NB4 (cell line): Measurements from ENCODE around the gene SHB.

Source experiments
- POLR2A ChIP-seq: IDR thresholded peaks from 2 replicates; pipeline ENCODE4 v1.6.1; 2011; ENCODE audit warnings: mild to moderate bottlenecking; ENCODE audit not compliant: insufficient read length; ENCODE audit errors: extremely low read depth
- TF ChIP-seq, protein P1 (sequence below): IDR thresholded peaks from one replicate; pipeline ENCODE4 v1.5.1; 2012; ENCODE audit warnings: low read depth, low read length

DNA sequence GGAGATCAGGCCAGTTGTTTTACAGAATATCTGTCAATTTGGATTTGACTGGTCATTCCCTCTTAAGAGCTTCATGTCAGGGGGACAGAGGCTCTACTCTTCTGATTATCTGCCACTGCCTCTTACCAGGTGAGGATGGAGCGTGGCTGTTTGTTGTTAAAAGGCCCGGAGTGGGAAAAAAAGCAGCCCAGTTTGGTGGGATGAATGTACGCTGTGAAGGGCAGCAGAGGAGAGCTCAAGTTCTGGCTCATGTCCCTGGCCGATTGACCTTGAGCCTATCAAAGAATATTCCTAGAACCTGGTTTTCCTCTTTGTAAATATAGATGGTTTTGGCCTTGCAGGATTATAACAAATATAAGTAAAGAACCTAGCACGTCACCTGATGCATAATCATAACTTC, 16.3 kb upstream of the SHB start:
- TF ChIP-seq, protein P1, sequence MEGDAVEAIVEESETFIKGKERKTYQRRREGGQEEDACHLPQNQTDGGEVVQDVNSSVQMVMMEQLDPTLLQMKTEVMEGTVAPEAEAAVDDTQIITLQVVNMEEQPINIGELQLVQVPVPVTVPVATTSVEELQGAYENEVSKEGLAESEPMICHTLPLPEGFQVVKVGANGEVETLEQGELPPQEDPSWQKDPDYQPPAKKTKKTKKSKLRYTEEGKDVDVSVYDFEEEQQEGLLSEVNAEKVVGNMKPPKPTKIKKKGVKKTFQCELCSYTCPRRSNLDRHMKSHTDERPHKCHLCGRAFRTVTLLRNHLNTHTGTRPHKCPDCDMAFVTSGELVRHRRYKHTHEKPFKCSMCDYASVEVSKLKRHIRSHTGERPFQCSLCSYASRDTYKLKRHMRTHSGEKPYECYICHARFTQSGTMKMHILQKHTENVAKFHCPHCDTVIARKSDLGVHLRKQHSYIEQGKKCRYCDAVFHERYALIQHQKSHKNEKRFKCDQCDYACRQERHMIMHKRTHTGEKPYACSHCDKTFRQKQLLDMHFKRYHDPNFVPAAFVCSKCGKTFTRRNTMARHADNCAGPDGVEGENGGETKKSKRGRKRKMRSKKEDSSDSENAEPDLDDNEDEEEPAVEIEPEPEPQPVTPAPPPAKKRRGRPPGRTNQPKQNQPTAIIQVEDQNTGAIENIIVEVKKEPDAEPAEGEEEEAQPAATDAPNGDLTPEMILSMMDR = no peak
- no peak for TF ChIP-seq POLR2A
